Measurements from ENCODE around the gene MATN4. TPM values are rescaled to one million over a fixed set of nuclear protein-coding genes. Genes with fewer than 3 reads are reported as not detected.
A peak's percentile ranks its signal among the peaks of the same experiment; 100 is the strongest.

Gene MATN4
- total RNA-seq, 1 experiment from 2014 or later = 0.64 TPM

GRCh38 chr20:45346851-45347250 is 38.8 kb upstream of the MATN4 start:
- ChIA-PET RAD21 (ENCODE audit: low non-redundant PET in 1 of 2, low total read pairs in 2 of 2, uncharacterized antibody in 2 of 2, unreplicated experiment in 2 of 2) (interaction anchor here in 1 of 2 experiments (1.2 kb wide), 1 partner anchor 10 kb away, joined by 3 read pairs; no protein-coding TSS in a partner anchor), CTCF (interaction anchor here (1.8 kb wide), 1 partner anchor 16 kb away, joined by 7 read pairs; the partner anchor contains the start of gene SYS1), POLR2A (interaction anchor here (1.2 to 4.7 kb wide), 6 partner anchors 8 to 61 kb away, joined by 4 to 55 read pairs (median 16); partner anchors contain the start of gene SYS1)
- peaks cover 57 to 67% of the 10 kb centered on the region in 2 experiments for H3K4me1 ChIP-seq (ENCODE audit: control insufficient read depth in 1 of 2, insufficient read depth in 2 of 2, low read length in 2 of 2)
- ATAC-seq = no peak
- no peaks in the 10 kb centered on the region for H3K9me2 ChIP-seq (ENCODE audit: insufficient read depth)
- intact Hi-C loops (cut with micrococcal nuclease) = no loop called here
- no peaks in the 10 kb centered on the region for H3K27me3 ChIP-seq (ENCODE audit: insufficient read depth, low read length)
- no peaks in the 10 kb centered on the region for H3K9me3 ChIP-seq (ENCODE audit: control insufficient read depth in 1 of 2, insufficient read depth in 1 of 2, low read depth in 1 of 2, low read length in 2 of 2)
- no peak overlapping the region for H2AFZ ChIP-seq (ENCODE audit: low read depth, low read length, poor library complexity, severe bottlenecking)
- BruUV-seq (replicated peaks) = no TSS peak
- peak overlapping the region; percentile 82 to 84 for H3K4me3 ChIP-seq (replicated peaks in 1 of 2; ENCODE audit: low read depth in 1 of 2, low read length in 2 of 2)
- no peak for DNase-seq (ENCODE audit: low read depth, low spot score)
- H3K9ac ChIP-seq (ENCODE audit: low read length) = peak overlapping the region; percentile 80
- H3K4me2 ChIP-seq (ENCODE audit: low read length) = peak overlapping the region; percentile 91
- no peaks in the 10 kb centered on the region for H4K20me1 ChIP-seq (ENCODE audit: insufficient read depth)
- H3K36me3 ChIP-seq (ENCODE audit: control insufficient read depth in 1 of 2, insufficient read depth in 2 of 2, low read length in 2 of 2) = no peaks in the 10 kb centered on the region; a peak in 1 of 4 replicates
- H3K79me2 ChIP-seq (ENCODE audit: insufficient read depth, low read length) = peaks cover 63% of the 10 kb centered on the region
- TF ChIP-seq EZH2phosphoT487 (IDR thresholded peaks at IDR 0.05; ENCODE audit: borderline replicate concordance) = no peak
- no peak for TF ChIP-seq SIN3A (IDR thresholded peaks at IDR 0.05; ENCODE audit: low read depth)
- TF ChIP-seq SP1 (IDR thresholded peaks at IDR 0.05; ENCODE audit: low read depth) = no peak
- no peak for TF ChIP-seq RAD21 (IDR thresholded peaks at IDR 0.05; ENCODE audit: low read depth)
- TF ChIP-seq CTCF (IDR thresholded peaks at IDR 0.05 in 2 of 3, conservative IDR thresholded peaks at IDR 0.05 in 1 of 3; ENCODE audit: borderline replicate concordance in 1 of 3, insufficient read depth in 1 of 3, low read depth in 2 of 3, low read length in 2 of 3) = no peak
- TF ChIP-seq ZFX (IDR thresholded peaks at IDR 0.05) = no peak
- no peak for TF ChIP-seq ZBTB33 (IDR thresholded peaks at IDR 0.05; ENCODE audit: extremely low read depth, insufficient replicate concordance, low read length)
- TF ChIP-seq POLR2A (IDR thresholded peaks at IDR 0.05; ENCODE audit: borderline replicate concordance, extremely low read depth, insufficient read depth, insufficient read length) = no peak
- no peak for TF ChIP-seq EZH2 (IDR thresholded peaks at IDR 0.05)
- no peak for TF ChIP-seq ELF1 (IDR thresholded peaks at IDR 0.05; ENCODE audit: borderline replicate concordance, low read depth)
- no peak for TF ChIP-seq MAX (IDR thresholded peaks at IDR 0.05)
- TF ChIP-seq REST (IDR thresholded peaks at IDR 0.05; ENCODE audit: low read depth) = no peak
- TF ChIP-seq ZNF274 (IDR thresholded peaks at IDR 0.05; ENCODE audit: low read depth, low read length) = no peak
- H3K27ac ChIP-seq (ENCODE audit: low read depth, low read length) = peak overlapping the region; percentile 82
